Measurements from ENCODE around the gene TRIOBP. TPM values are rescaled to one million over a fixed set of nuclear protein-coding genes. Genes with fewer than 3 reads are reported as not detected.

The TRIOBP gene
- total RNA-seq, 1 donor from 2014 or later, result 108 TPM

GRCh38 chr22:37675930-37676735, 20.7 kb upstream of the TRIOBP start:
- no peak for DNase-seq (ENCODE audit: extremely low spot score in 2 of 2)
- H3K27ac ChIP-seq, result peak overlapping the region; percentile 98
- H3K9me3 ChIP-seq, result no peaks in the 10 kb centered on the region
- intact Hi-C loops (cut with DNase I), result loop anchor here (5.0 kb wide), 1 partner anchor 34 kb away; no protein-coding TSS in a partner anchor
- H3K36me3 ChIP-seq, result peaks cover 0 to 8% of the 10 kb centered on the region in 2 donors
- peak overlapping the region; percentile 70 to 71 for H3K4me3 ChIP-seq
- TF ChIP-seq POLR2AphosphoS5 (IDR thresholded peaks at IDR 0.05; ENCODE audit: insufficient read depth in 1 of 2, low read depth in 1 of 2) (no peak), POLR2A (IDR thresholded peaks at IDR 0.05) (no peak)
- TF ChIP-seq, protein P1, sequence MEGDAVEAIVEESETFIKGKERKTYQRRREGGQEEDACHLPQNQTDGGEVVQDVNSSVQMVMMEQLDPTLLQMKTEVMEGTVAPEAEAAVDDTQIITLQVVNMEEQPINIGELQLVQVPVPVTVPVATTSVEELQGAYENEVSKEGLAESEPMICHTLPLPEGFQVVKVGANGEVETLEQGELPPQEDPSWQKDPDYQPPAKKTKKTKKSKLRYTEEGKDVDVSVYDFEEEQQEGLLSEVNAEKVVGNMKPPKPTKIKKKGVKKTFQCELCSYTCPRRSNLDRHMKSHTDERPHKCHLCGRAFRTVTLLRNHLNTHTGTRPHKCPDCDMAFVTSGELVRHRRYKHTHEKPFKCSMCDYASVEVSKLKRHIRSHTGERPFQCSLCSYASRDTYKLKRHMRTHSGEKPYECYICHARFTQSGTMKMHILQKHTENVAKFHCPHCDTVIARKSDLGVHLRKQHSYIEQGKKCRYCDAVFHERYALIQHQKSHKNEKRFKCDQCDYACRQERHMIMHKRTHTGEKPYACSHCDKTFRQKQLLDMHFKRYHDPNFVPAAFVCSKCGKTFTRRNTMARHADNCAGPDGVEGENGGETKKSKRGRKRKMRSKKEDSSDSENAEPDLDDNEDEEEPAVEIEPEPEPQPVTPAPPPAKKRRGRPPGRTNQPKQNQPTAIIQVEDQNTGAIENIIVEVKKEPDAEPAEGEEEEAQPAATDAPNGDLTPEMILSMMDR (IDR thresholded peaks at IDR 0.05), result no peak
- peaks cover 72% of the 10 kb centered on the region for H3K4me1 ChIP-seq
- no peaks in the 10 kb centered on the region for H3K27me3 ChIP-seq

DNA sequence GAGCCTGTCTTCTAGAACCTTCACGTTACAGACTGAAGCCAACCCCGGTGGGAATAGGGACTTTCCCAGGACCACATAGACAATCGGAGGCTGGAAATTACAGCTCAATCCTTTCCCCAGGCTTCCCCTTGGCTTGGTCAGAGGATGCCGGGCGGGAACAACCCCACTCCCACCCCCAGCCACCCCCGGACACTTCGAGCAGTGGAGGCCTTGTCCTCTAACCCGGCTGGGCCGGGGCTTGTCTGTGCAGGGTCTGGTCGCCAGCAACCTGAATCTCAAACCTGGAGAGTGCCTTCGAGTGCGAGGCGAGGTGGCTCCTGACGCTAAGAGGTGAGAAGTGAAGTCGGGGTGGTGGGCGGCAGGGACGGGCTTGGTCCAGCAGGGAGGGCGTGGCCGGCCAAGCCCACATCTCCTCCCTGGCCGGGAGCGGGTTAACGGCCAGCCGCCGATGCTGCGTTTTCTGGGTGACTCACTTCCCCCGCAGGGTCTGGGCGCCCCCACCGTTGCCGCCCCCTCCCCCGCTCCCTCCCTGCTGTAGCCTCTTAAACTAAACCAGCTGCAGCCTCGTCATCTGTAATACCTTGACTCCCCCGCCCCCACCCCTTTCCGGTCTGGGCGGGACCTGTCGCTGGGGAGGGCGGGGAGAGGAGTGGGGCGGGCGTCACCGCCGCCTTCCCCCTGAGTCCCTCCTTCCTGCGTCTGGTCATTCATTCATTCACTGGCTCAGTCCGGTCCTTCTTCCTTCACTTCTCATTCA, 19.9 kb upstream of the TRIOBP start:
- intact Hi-C loops (cut with DNase I), result loop anchor here (5.0 kb wide), 1 partner anchor 35 kb away; no protein-coding TSS in a partner anchor
- Histone ChIP-seq H3K36me3 (peaks cover 0 to 8% of the 10 kb centered on the region in 2 donors), H3K4me3 (peak overlapping the region; percentile 70 to 71), H3K27ac (peak overlapping the region; percentile 98), H3K27me3 (no peaks in the 10 kb centered on the region), H3K4me1 (peaks cover 77% of the 10 kb centered on the region), H3K9me3 (no peaks in the 10 kb centered on the region)
- no peak for TF ChIP-seq POLR2A (IDR thresholded peaks at IDR 0.05)
- TF ChIP-seq, protein P1 (IDR thresholded peaks at IDR 0.05), result no peak
- TF ChIP-seq POLR2AphosphoS5 (IDR thresholded peaks at IDR 0.05; ENCODE audit: insufficient read depth in 1 of 2, low read depth in 1 of 2), result peak; percentile 80 to 91
- peak in 1 of 2 donors; percentile 96 for DNase-seq (ENCODE audit: extremely low spot score in 2 of 2)

GRCh38 chr22:37677493-37677974, 19.3 kb upstream of the TRIOBP start:
- TF ChIP-seq POLR2AphosphoS5 (IDR thresholded peaks at IDR 0.05; ENCODE audit: insufficient read depth in 1 of 2, low read depth in 1 of 2), result no peak
- no peak for TF ChIP-seq POLR2A (IDR thresholded peaks at IDR 0.05)
- TF ChIP-seq, protein P1 (IDR thresholded peaks at IDR 0.05), result no peak
- peaks cover 0 to 8% of the 10 kb centered on the region in 2 donors for H3K36me3 ChIP-seq
- H3K9me3 ChIP-seq, result no peaks in the 10 kb centered on the region
- no peak for DNase-seq (ENCODE audit: extremely low spot score in 2 of 2)
- no peaks in the 10 kb centered on the region for H3K27me3 ChIP-seq
- peak overlapping the region; percentile 70 to 71 for H3K4me3 ChIP-seq
- peaks cover 77% of the 10 kb centered on the region for H3K4me1 ChIP-seq
- intact Hi-C loops (cut with DNase I), result loop anchor here (5.0 kb wide), 1 partner anchor 35 kb away; no protein-coding TSS in a partner anchor
- H3K27ac ChIP-seq, result peak overlapping the region; percentile 98

- no peak overlapping the region for H3K4me3 ChIP-seq
Measured at GRCh38 chr22:37678372-37678771, 18.5 kb upstream of the TRIOBP start.

More at GRCh38 chr22:37678372-37678771, 18.5 kb upstream of the TRIOBP start:
- intact Hi-C loops (cut with DNase I), result loop anchor here (5.0 kb wide), 1 partner anchor 36 kb away; no protein-coding TSS in a partner anchor
- TF ChIP-seq POLR2A (IDR thresholded peaks at IDR 0.05) (no peak), POLR2AphosphoS5 (IDR thresholded peaks at IDR 0.05; ENCODE audit: insufficient read depth in 1 of 2, low read depth in 1 of 2) (no peak)
- TF ChIP-seq, protein P1 (IDR thresholded peaks at IDR 0.05), result no peak
- Histone ChIP-seq H3K27me3 (no peaks in the 10 kb centered on the region), H3K36me3 (peaks cover 0 to 8% of the 10 kb centered on the region in 2 donors), H3K27ac (peak overlapping the region; percentile 98), H3K9me3 (no peaks in the 10 kb centered on the region), H3K4me1 (peaks cover 71% of the 10 kb centered on the region)
- DNase-seq (ENCODE audit: extremely low spot score in 2 of 2), result no peak
